GM23248 (cell line): ENCODE measurements around the gene MRPS22.

ENCODE experiments used
- EZH2 ChIP-seq: fragments of 200-600 bp; sonication (generic); IDR thresholded peaks from 2 replicates; pipeline ENCODE4 v1.6.1; 2018; ENCODE audit warnings: antibody characterized with exemption, mild to moderate bottlenecking; ENCODE audit not compliant: insufficient read depth, poor library complexity, severe bottlenecking
- EZH2phosphoT487 ChIP-seq: fragments of 200-600 bp; sonication (generic); IDR thresholded peaks from 2 replicates; pipeline ENCODE4 v1.6.1; 2018; ENCODE audit warnings: antibody characterized with exemption, moderate library complexity, mild to moderate bottlenecking, low read depth; ENCODE audit not compliant: insufficient read depth

GRCh38 chr3:139326707-139327106 lies 17.1 kb upstream of the MRPS22 start:
- TF ChIP-seq EZH2: no peak
- no peak for TF ChIP-seq EZH2phosphoT487
